Endothelial cell of umbilical vein (primary cell): ENCODE data around the gene CDCA7L. TPM values are rescaled to one million over a fixed set of nuclear protein-coding genes. Genes with fewer than 3 reads are reported as not detected.

Experiments used
- BruUV-seq: library from RNA; stranded (reverse); fragments of 400-500 nt; replicated peaks from 2 replicates; lab custom pipeline; 2021; lab: Mats Ljungman, UMichigan
- CTCF ChIA-PET: fragments of 300-600, 350-600 bp; sonication (Branson Sonifier 250); formaldehyde crosslinking; loops from one replicate; lab custom pipeline; 2021; ENCODE audit warnings: antibody characterized with exemption, inconsistent platforms; lab: Charles Lee
- POLR2A ChIA-PET: fragments of 300-600, 350-600 bp; sonication (Branson Sonifier 250); formaldehyde crosslinking; loops from one replicate; lab custom pipeline; 2021; ENCODE audit warnings: antibody characterized with exemption, inconsistent platforms; lab: Charles Lee
- DNase-seq: peaks from one replicate; pipeline ENCODE4 v3.0.0-alpha.2; 2011; ENCODE audit warnings: low read depth, low spot score
- FAIRE-seq: peaks from 2 replicates; lab custom pipeline; 2011; peaks lifted over from hg19 to GRCh38; lab: Jason Lieb, UNC
- H2AFZ ChIP-seq: 2 replicates; pipeline ENCODE4 v1.6.0; 2012; ENCODE audit warnings: low read depth, low read length, control low read depth, inconsistent platforms
- H3K27ac ChIP-seq: 2 replicates; pipeline ENCODE4 v1.5.1; 2011; ENCODE audit warnings: low read depth, mild to moderate bottlenecking, control low read depth, low read length, moderate library complexity; ENCODE audit not compliant: insufficient read depth
- H3K27me3 ChIP-seq, 2 experiments: 2 replicates each; pipeline versions ENCODE4 v1.6.0 to v1.6.1; 2011; ENCODE audit warnings: low read length in 2 of 2, mixed read lengths in 1 of 2; ENCODE audit not compliant: control insufficient read depth in 2 of 2, insufficient read depth in 2 of 2
- H3K36me3 ChIP-seq, 2 experiments: 2 replicates in 1 of 2; 3 replicates in 1 of 2; pipeline ENCODE4 v1.5.1; 2011; ENCODE audit warnings: low read length in 2 of 2, mild to moderate bottlenecking in 1 of 2, moderate library complexity in 1 of 2; ENCODE audit not compliant: control insufficient read depth in 2 of 2, insufficient read depth in 2 of 2; ENCODE audit errors: extremely low read depth in 1 of 2
- H3K4me1 ChIP-seq: 3 replicates; pipeline ENCODE4 v1.5.1; 2011; ENCODE audit warnings: mild to moderate bottlenecking, low read length; ENCODE audit not compliant: control insufficient read depth, insufficient read depth; ENCODE audit errors: extremely low read depth
- H3K4me2 ChIP-seq: 2 replicates; pipeline ENCODE4 v1.6.1; 2011; ENCODE audit warnings: low read length, control low read depth, mixed read lengths; ENCODE audit not compliant: insufficient read depth
- H3K4me3 ChIP-seq, 3 experiments: fragments of 200-600 bp in 1 of 3; sonication (generic), shearing (Covaris generic) in 1 of 3; replicated peaks in 1 of 3; 2 replicates each; pipeline ENCODE4 v1.5.1; 2011 to 2016; ENCODE audit warnings: control low read depth in 3 of 3, low read length in 3 of 3, mild to moderate bottlenecking in 2 of 3, inconsistent platforms in 1 of 3, low read depth in 1 of 3, moderate library complexity in 1 of 3; ENCODE audit not compliant: insufficient read depth in 1 of 3
- H3K79me2 ChIP-seq: 2 replicates; pipeline ENCODE4 v1.6.0; 2012; ENCODE audit warnings: low read length, inconsistent platforms; ENCODE audit not compliant: control insufficient read depth, insufficient read depth
- H3K9ac ChIP-seq: replicated peaks from 2 replicates; pipeline ENCODE3; 2011; ENCODE audit warnings: low read length, control low read depth; ENCODE audit not compliant: insufficient read depth; ENCODE audit errors: extremely low read depth
- H3K9me1 ChIP-seq: replicated peaks from 3 replicates; pipeline ENCODE4 v1.6.0; 2011; ENCODE audit warnings: mild to moderate bottlenecking, low read length; ENCODE audit not compliant: control insufficient read depth, insufficient read depth; ENCODE audit errors: extremely low read depth
- H3K9me3 ChIP-seq: replicated peaks from 2 replicates; pipeline ENCODE4 v1.5.1; 2012; ENCODE audit warnings: low read length, inconsistent platforms; ENCODE audit not compliant: control insufficient read depth, insufficient read depth
- H4K20me1 ChIP-seq: replicated peaks from 2 replicates; pipeline ENCODE3; 2011; ENCODE audit warnings: mild to moderate bottlenecking, low read length; ENCODE audit not compliant: control insufficient read depth, insufficient read depth; ENCODE audit errors: extremely low read depth
- EZH2 ChIP-seq: IDR thresholded peaks from 2 replicates; pipeline ENCODE4 v1.6.1; 2012; ENCODE audit warnings: borderline replicate concordance, low read depth, mild to moderate bottlenecking, moderate library complexity, low read length, inconsistent platforms; ENCODE audit not compliant: severe bottlenecking
- FOS ChIP-seq: IDR thresholded peaks from 2 replicates; pipeline ENCODE4 v1.6.1; 2011; ENCODE audit warnings: mild to moderate bottlenecking, low read length, moderate library complexity, borderline replicate concordance; ENCODE audit not compliant: insufficient read depth
- GATA2 ChIP-seq: IDR thresholded peaks from 2 replicates; pipeline ENCODE4 v1.7.0; 2011; ENCODE audit warnings: low read depth, mild to moderate bottlenecking, moderate library complexity, mixed read lengths, low read length; ENCODE audit not compliant: insufficient read length, insufficient read depth
- JUN ChIP-seq: IDR thresholded peaks from 2 replicates; pipeline ENCODE4 v1.6.1; 2011; ENCODE audit warnings: borderline replicate concordance, low read depth; ENCODE audit not compliant: insufficient read length, insufficient read depth
- MAX ChIP-seq: IDR thresholded peaks from 2 replicates; pipeline ENCODE4 v1.6.1; 2011; ENCODE audit not compliant: insufficient read depth, insufficient read length
- MYC ChIP-seq: IDR thresholded peaks from one replicate; pipeline ENCODE4 v1.6.1; 2011; ENCODE audit warnings: mild to moderate bottlenecking, low read depth, low read length
- POLR2A ChIP-seq: IDR thresholded peaks from 2 replicates; pipeline ENCODE4 v1.6.1; 2012; ENCODE audit warnings: low read depth, mild to moderate bottlenecking, control low read depth, low read length
- POLR2AphosphoS5 ChIP-seq: IDR thresholded peaks from 2 replicates; pipeline ENCODE4 v1.6.1; 2012; ENCODE audit warnings: low read depth, mild to moderate bottlenecking, control low read depth, low read length, moderate library complexity; ENCODE audit not compliant: insufficient read depth
- dilution Hi-C: fragments of 300-500 bp; cut with MboI; formaldehyde crosslinking; loops from one replicate; pipeline ENCODE4 v1.15.0; 2019; ENCODE audit warnings: low sequenced_read_pairs; ENCODE audit not compliant: extremely low pct_ligation_motif_present
- intact Hi-C: fragments of 100-400 bp; cut with micrococcal nuclease; formaldehyde crosslinking; loops from one replicate; pipeline ENCODE4 v1.10.0; 2022
- polyA plus RNA-seq, 4 experiments: library from polyadenylated mRNA; depleted of rRNA in 3 of 4; stranded (reverse) in 3 of 4; unstranded in 1 of 4; fragments of >200 nt; gene quantifications; 2 replicates each; pipeline versions ENCODE4 v1.2.1 to v1.2.3, GENCODE V29; 2011 to 2012; ENCODE audit warnings: missing spikeins in 1 of 4
- total RNA-seq: library from RNA; stranded (reverse); gene quantifications from 2 replicates; pipeline ENCODE4 v1.2.3, GENCODE V29; 2021
- TF ChIP-seq, protein P1 (sequence below), 2 donors: IDR thresholded peaks; 1 replicate in 1 of 2; 2 replicates in 1 of 2; pipeline ENCODE4 v1.5.1; 2011; ENCODE audit warnings: low read length in 2 of 2, mild to moderate bottlenecking in 2 of 2, moderate library complexity in 2 of 2, control low read depth in 1 of 2, inconsistent platforms in 1 of 2, low read depth in 1 of 2; ENCODE audit not compliant: insufficient read depth in 1 of 2; ENCODE audit errors: extremely low read depth in 1 of 2

CDCA7L gene
- total and polyA plus RNA-seq, 2 donors (not counting 3 experiments of a cell fraction or from before 2014, with no cell fraction given): 68.4 to 91.6 TPM

GRCh38 chr7:21916629-21917028 lies 29.1 kb downstream of the CDCA7L start:
- BruUV-seq: no TSS peak
- H3K4me3 ChIP-seq: no peak overlapping the region
- no peak overlapping the region for H3K27ac ChIP-seq
- TF ChIP-seq EZH2: no peak
- TF ChIP-seq, protein P1, sequence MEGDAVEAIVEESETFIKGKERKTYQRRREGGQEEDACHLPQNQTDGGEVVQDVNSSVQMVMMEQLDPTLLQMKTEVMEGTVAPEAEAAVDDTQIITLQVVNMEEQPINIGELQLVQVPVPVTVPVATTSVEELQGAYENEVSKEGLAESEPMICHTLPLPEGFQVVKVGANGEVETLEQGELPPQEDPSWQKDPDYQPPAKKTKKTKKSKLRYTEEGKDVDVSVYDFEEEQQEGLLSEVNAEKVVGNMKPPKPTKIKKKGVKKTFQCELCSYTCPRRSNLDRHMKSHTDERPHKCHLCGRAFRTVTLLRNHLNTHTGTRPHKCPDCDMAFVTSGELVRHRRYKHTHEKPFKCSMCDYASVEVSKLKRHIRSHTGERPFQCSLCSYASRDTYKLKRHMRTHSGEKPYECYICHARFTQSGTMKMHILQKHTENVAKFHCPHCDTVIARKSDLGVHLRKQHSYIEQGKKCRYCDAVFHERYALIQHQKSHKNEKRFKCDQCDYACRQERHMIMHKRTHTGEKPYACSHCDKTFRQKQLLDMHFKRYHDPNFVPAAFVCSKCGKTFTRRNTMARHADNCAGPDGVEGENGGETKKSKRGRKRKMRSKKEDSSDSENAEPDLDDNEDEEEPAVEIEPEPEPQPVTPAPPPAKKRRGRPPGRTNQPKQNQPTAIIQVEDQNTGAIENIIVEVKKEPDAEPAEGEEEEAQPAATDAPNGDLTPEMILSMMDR (IDR thresholded peaks at IDR 0.05; ENCODE audit: extremely low read depth in 1 of 2, insufficient read depth in 1 of 2, low read depth in 1 of 2, low read length in 2 of 2): no peak
- TF ChIP-seq MAX: no peak
- no peak for TF ChIP-seq JUN
- no peak for TF ChIP-seq MYC
- TF ChIP-seq GATA2: no peak
- no peak for TF ChIP-seq POLR2A
- no peak for TF ChIP-seq FOS
- no peak for TF ChIP-seq POLR2AphosphoS5
- H2AFZ ChIP-seq: no peak overlapping the region
- no peak overlapping the region for H3K9ac ChIP-seq
- intact Hi-C loops: no loop called here
- CTCF ChIA-PET: no interaction called here
- dilution Hi-C loops: no loop called here
- no peaks in the 10 kb centered on the region for H3K27me3 ChIP-seq
- H3K9me1 ChIP-seq: no peaks in the 10 kb centered on the region
- no peaks in the 10 kb centered on the region for H3K4me1 ChIP-seq
- H3K9me3 ChIP-seq: no peaks in the 10 kb centered on the region
- no peak for DNase-seq
- POLR2A ChIA-PET: no interaction called here
- peaks cover 3 to 17% of the 10 kb centered on the region in 2 experiments for H3K36me3 ChIP-seq
- H4K20me1 ChIP-seq: no peaks in the 10 kb centered on the region
- FAIRE-seq: no peak
- H3K4me2 ChIP-seq: no peak overlapping the region
- peaks cover 43% of the 10 kb centered on the region for H3K79me2 ChIP-seq
